ENCODE measurements around the gene PPP1R15A.
"Not testable (repeated sequence)": the region's sequence is repeated elsewhere in the genome, so short reads cannot be mapped to it uniquely, and the experiment has no call there.

Gene PPP1R15A

DNA sequence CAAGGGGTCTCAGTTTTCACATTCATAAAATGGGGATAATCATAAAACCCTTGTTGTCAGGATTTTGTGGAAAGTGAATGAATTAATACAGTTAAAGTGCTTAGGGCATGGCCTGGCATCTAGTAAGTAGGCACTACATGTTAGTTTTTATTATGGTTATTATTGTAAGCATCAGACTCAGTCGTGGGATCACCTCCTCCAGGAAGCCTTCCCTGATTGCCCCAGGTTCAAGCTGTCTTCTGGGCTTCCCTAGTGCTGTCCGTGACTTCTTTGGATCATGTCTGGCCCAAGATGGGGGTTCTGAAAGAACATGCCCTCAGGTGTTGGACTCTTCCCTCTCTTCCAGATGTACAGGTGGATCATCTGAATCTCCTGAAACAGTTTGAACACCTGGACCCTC, 38.6 kb downstream of the PPP1R15A start:
- TF ChIP-seq, protein P1, sequence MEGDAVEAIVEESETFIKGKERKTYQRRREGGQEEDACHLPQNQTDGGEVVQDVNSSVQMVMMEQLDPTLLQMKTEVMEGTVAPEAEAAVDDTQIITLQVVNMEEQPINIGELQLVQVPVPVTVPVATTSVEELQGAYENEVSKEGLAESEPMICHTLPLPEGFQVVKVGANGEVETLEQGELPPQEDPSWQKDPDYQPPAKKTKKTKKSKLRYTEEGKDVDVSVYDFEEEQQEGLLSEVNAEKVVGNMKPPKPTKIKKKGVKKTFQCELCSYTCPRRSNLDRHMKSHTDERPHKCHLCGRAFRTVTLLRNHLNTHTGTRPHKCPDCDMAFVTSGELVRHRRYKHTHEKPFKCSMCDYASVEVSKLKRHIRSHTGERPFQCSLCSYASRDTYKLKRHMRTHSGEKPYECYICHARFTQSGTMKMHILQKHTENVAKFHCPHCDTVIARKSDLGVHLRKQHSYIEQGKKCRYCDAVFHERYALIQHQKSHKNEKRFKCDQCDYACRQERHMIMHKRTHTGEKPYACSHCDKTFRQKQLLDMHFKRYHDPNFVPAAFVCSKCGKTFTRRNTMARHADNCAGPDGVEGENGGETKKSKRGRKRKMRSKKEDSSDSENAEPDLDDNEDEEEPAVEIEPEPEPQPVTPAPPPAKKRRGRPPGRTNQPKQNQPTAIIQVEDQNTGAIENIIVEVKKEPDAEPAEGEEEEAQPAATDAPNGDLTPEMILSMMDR (conservative IDR thresholded peaks at IDR 0.05; ENCODE audit: low read depth, low read length): no peak
- no peak for DNase-seq (ENCODE audit: low read depth)
- no peak overlapping the region for H3K4me3 ChIP-seq (ENCODE audit: low read depth, low read length)

DNA sequence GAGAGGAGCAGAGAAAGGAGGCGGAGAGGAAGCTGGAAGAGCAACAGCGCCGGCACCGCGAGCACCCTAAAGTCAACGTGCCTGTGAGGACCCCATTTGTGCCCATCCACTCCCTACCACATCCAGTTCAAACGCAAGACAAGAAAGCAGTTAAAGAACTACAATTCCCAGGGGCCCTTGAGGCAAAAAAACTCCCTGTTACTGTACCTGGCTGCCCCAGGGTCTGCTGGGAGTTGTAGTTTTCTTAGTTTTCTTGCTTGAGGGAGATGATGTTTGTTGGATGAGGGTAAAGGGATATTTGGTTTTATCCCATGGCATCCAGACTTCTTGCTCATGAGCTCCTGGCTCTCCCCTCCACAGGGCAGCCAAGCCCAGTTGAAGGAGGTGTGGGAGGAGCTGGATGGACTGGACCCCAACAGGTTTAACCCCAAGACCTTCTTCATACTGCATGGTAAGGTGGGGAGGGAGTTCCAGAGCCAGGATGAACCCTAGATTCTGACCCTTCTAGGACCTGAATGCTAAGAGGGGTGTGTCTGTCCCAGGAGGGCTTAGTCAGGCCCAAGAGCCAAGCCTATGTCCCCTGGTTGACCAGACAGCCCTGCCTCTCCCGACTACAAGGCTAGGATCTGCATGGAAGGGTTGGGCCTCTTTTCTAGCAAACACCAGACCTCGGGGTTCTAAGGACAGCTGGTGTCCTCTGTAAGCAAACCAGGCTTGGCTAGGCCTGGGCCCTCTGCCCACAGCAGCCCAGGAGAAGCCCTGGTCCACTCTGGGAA, 41.1 kb downstream of the PPP1R15A start:
- no peak overlapping the region for H3K4me3 ChIP-seq (ENCODE audit: low read depth, low read length)
- peak; percentile 7 for DNase-seq (ENCODE audit: low read depth)
- TF ChIP-seq, protein P1 (conservative IDR thresholded peaks at IDR 0.05; ENCODE audit: low read depth, low read length): no peak

DNA sequence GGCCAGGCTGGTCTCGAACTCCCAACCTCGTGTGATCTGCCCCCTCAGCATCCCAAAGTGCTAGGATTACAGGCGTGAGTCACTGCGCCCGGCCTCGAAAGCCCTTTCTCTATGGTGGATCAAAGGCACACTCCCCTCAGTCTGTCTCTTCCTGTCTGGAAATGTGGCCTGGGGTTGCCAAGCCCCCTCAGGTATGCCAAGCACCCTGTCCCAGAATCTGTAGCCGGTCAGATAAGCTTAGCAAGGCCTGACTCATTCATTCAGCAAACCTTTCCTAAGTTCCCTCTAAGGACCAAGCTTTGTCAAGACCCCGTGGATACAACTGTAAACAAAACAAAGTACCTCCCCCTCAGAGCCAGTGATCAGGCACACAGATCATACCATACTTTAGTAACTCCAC, 42.0 kb downstream of the PPP1R15A start:
- no peak overlapping the region for H3K4me3 ChIP-seq (ENCODE audit: low read depth, low read length)
- DNase-seq (ENCODE audit: low read depth): no peak
- TF ChIP-seq, protein P1 (conservative IDR thresholded peaks at IDR 0.05; ENCODE audit: low read depth, low read length): no peak

DNA sequence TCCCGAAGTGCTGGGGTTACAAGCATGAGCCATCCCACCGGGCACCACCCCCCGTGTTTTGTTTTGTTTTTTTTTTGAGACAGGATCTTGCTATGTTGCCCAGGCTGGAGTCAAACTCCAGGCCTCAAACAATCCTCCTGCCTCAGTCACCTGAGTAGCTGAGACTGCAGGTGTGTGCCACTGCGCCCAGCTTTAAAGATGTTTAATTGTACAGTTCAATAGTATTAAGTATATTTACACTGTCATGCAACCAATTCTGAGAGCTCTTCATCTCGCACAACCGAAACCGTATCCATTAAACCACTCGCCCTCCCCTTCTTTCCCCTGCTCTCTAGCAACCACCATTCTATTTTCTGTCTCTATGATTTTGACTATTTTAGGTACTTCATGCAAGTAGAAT, 43.5 kb downstream of the PPP1R15A start:
- no peak overlapping the region for H3K4me3 ChIP-seq (ENCODE audit: low read depth, low read length)
- TF ChIP-seq, protein P1 (conservative IDR thresholded peaks at IDR 0.05; ENCODE audit: low read depth, low read length): no peak
- DNase-seq (ENCODE audit: low read depth): no peak

DNA sequence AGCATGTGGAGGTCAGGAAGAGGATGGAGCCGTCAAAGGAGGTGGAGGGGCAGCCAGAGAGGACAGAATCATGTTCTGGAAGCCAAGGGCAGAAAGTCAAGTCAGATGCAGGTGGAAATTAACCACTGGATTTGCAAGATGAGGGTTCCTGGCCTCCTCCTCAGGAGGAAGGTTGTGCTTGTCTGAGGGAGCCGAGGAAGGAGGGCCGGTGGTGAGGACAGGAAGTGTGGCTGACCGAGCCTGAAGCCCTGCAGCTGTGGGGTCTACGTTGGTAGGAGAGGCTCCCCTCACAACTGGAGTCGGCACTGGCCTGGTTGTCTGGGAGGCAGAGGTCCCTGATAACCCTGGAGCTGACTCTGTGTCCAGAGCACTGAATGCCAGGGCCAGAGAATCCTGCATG, 45.9 kb downstream of the PPP1R15A start:
- TF ChIP-seq, protein P1 (conservative IDR thresholded peaks at IDR 0.05; ENCODE audit: low read depth, low read length): no peak
- H3K4me3 ChIP-seq (ENCODE audit: low read depth, low read length): no peak overlapping the region

DNA sequence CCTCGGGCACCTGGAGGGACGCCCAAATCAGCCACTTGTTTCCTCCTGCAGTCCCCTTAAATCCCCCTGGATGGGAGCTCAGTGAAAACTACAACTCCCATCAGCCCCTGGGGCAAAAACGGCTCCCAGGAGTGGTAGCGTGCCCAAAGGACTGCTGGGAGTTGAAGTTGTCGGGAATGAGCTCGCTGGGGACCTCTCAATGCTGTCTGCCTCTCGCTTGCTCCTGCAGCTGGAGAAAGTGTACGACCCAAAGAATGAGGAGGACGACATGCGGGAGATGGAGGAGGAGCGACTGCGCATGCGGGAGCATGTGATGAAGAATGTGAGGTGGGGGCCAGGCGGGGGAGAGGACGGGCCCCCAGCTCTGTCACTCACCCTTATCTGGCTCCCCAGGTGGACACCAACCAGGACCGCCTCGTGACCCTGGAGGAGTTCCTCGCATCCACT, 46.6 kb downstream of the PPP1R15A start:
- H3K4me3 ChIP-seq (ENCODE audit: low read depth, low read length): no peak overlapping the region
- TF ChIP-seq, protein P1 (conservative IDR thresholded peaks at IDR 0.05; ENCODE audit: low read depth, low read length): no peak
- peak; percentile 20 for DNase-seq (ENCODE audit: low read depth)

More for the DNA sequence above, 45.9 kb downstream of the PPP1R15A start:
- DNase-seq (ENCODE audit: low read depth): no peak

DNA sequence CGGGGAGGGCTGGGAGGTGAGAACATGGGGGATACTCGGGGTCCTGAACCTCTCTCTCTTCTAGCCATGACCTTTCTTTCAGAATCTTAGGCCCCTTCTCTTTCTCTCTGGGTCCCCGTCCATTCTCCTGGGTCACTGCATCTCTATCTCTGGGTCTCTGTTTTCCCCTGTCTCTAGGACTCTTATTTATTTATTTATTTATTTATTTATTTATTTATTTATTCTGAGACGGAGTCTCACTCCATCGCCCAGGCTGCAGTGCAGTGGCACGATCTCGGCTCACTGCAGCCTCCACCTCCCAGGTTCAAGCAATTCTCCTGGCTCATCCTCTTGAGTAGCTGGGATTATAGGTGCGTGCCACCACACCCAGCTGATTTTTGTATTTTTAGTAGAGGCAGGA, 47.0 kb downstream of the PPP1R15A start:
- DNase-seq (ENCODE audit: low read depth); H3K4me3 ChIP-seq (ENCODE audit: low read depth, low read length): not testable (repeated sequence)
